ACHN (cell line): ENCODE data around the gene HSP90AB1.

Experiments used
- DNase-seq: peaks from one replicate; pipeline ENCODE4 v3.0.0-alpha.2; 2015
- in situ Hi-C: cut with HindIII; loops from 2 replicates; pipeline ENCODE4 v1.10.0; 2017; ENCODE audit warnings: low sequenced_read_pairs, low pct_ligation_motif_present, low pct_unique_long_range_greater_than_20kb

HSP90AB1 gene

DNA sequence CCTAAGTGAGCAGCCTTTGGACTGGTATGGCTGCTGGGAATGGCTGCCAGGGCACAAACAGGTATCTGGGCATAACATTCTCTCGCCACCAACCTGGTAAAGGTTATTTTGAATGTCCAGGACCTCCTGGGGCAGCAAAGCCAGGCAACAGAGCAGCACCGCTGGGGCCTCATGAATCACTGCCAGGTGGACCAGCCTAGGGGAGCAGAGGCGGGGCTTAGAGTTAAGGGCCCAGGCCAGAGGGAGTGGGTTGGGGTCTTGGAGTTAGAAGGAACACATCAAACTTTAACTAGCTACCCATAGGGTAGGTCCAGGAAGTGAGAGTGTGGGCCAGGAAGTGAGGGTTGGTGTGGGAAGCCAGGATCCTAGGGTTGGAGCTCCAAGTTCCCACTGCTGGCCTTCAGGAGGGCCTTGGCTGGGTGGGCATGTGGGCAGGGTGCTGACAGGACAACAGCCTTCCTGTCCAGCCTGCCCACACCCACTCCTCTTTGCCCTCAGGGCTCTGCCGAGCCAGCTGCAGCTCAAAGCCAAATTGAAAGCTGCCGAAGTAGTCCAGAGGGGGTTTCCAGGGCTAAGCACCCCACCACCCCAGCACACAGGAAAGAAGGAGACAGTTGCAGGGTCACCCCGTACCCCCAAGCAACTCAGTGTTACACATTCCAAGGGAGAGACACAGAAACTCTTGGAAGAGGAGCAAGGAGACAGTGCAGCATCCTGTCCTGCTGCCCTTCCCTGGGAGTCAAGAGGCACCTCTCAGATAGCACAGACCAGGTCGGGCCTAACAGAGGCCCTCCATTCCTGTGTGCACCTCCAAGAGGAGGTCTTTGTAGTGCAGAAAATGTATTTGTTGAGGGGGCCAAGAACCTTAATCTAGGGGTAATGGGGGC lies 15.8 kb downstream of the HSP90AB1 start:
- in situ Hi-C loops, result no loop called here
- no peak for DNase-seq

DNA sequence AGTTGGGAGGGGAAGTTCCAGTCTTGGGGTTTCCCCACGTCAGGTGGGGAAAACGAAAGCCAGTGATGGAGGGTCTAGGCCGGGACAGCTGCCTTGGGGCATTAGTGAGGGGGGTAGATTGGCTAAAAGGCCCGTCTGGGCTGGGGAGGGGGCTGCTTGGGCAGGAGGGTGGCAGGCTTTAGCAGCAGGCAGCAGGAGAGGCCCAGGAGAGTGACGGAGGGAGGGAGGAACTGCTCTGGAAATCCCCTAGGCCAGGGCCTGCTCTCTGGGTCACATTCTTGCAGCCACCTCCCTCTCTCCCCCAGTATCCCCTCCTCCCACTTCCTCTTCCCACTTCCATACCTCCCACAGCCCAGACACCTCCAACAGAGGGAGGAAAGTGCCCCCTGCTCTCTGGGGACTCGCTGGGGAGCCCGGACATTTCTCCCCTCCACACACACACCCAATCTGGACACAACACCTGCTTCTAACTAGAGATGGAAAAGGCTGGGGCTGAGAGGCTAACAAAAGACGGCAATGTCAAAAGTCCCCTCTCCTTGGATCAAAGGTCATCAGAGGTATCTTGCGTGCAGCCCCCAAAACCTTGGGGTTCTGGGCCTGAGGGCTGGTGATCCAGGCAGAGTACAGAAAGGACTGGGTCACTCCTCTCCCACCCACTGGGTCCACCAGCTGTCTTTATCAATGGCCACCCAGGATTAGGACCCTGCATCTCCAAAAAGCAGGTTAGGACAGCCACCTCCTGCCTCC lies 16.6 kb downstream of the HSP90AB1 start:
- in situ Hi-C loops, result no loop called here
- DNase-seq, result peak; percentile 35

DNA sequence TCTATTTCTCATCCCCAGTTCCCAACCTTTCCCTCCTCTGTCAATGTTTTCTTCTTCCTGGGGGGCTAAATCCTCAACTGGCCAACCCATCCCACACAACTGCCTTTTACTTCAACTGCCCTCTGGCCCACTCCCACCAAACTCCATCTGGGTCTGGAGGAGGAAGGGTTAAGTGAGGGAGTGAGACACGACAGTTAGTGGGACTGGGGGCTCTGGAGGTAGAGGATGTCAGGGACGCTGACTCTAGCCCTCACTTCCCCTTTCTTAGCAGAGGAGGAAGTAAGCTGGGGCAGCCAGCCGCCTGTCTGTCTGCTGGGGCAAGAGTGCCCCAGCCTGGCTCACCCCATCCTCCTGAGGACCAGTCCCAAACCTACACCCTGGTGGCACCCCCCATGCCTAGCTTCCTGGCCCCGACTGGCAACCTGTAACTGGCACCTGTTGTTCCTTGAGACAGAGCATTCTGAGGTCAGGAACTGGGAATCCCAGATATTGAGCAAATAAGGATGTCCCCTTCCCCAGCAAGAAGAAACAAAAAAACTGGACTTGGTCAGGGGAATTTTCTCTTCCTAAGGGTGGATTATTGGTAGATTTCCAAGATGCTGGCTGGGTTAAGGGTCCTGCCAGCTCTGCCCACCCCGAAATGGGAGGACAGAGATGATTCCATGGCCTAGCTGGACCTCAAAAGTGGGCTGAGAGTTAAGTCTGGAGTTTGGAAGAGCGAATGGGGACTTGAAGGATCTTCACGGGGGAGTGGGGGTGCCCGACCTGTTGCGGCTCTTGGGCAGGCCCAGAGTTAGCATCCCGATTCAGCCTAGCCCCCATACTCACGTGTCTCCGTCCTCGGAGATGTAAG lies 17.5 kb downstream of the HSP90AB1 start:
- in situ Hi-C loops, result no loop called here
- DNase-seq, result no peak

DNA sequence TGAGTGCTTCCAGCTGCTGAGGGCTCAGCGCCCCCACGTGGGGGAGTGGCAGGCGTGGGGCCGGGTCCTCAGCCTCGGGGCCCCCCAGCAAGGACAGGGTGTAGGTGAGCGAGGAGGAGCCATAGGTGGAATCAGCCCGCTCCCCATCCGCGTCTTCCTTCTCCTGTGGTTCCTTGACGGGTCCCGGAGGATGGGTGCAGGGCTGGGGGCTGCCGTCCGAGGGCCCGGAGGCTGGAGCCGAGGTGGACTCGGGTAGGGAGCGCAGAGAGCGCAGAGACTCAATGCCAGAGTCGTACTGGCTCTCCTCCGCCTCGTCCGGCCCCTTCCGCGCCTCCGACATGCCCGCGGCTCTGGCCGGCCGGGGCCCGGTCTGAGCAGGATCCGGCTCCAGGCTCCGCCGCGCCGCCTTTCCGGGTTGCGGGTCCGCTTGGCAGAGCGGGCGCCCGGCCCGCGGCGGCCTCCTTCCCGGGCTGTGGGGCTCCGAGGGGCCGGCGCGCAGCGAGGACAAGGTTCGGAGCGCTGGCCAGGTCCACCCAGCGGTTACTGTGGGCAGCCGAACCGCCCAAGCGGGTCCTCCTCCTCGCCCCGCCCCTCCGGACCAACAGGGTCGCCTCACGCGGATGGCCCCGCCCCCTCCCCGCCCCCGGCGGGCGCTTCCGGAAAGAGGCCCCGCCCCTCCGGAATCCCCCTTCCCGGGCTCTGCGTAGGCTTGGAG lies 18.3 kb downstream of the HSP90AB1 start, which contains the start of gene NFKBIE:
TSS of gene NFKBIE (minus strand) at position 545 of the 715 bp plus-strand sequence. CDS start at position 340, 205 bp downstream.
- peak; percentile 88 for DNase-seq
- in situ Hi-C loops, result no loop called here

DNA sequence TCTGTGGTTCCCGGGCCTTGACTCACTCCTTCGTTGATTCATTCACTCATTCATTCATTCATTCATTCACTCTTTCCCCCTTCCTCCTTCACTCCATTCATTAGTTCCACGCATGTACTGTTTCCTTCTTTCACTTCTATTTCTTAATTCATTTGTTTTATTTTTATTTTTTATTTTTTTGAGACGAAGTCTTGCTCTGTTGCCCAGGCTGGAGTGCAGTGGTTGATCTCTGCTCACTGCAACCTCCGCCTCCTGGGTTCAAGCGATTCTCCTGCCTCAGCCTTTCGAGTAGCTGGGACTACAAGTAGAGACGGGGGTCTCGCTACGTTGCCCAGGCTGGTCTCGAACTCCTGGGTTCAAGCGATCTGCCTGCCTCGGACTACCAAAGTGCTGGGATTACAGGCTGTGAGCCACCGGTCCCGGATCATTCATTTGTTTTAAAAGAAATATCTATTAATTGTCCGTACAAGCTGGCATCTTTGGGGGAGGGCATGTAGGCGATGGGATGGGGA lies 18.9 kb downstream of the HSP90AB1 start:
- DNase-seq, result no peak
- in situ Hi-C loops, result no loop called here

DNA sequence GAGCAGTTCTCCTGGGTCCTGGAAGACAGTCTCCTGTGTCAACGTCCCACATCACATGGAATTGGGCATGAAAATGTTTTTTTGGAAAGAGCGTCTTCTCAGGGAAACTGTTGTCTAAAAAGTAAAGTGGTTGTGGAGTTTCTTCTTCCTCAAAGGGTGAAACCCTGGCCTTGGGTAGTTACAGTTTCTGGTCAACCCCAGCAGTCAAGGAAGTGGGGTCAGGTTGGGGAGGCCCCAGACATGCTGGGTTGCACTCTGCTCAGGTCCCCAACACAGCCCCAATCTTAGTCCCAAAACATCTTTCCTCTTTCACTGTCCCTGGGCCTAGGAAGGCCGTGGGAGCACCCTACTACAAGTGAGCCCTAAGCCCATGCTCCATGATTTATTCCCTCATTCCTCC lies 19.4 kb downstream of the HSP90AB1 start:
- no peak for DNase-seq
- in situ Hi-C loops, result no loop called here

DNA sequence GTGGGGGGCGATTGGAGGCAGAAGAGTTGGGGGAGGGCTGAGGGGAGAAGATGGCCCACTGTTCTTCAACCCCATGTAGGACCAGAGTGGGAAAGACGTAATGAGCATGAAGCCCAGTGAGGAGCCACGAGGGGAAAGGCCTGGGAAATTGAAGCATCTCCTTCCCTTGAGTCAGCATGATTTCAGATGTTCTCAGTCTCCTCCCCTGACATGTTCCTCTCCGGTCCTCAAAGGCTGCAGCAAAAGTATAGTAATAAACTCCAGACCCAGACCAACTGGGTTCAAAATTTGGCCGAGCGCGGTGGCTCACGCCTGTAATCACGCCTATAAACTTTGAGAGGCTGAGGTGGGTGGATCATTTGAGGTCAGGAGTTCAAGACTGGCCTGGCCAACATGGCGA lies 20.4 kb downstream of the HSP90AB1 start:
- in situ Hi-C loops, result no loop called here
- no peak for DNase-seq

DNA sequence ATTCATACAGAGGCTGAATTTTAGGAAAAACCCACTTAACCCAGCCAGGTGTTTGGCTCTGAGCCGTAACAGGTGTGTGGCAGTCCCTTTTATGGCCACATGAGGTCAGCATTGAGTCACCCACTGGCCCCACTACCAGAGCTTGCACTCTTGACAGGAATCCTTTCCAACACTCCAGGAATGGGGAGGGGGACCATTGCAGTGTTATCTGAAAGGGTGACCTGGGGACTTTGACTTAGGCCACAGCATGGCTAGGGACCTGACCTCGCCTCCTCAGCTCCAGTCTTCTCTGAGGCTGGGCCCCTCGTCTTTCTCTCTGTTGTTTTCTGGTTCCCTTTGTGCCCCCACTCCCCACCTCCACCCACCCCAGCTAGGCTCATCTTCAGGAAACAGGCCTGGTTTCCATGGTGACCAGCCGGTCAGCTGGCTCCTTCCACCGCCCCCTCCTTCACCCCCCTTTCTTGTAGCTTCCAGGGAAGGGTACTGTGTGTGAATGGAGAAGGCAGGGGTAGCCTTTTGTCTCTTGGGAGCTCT lies 21.3 kb downstream of the HSP90AB1 start:
- in situ Hi-C loops, result no loop called here
- DNase-seq, result peak; percentile 50

DNA sequence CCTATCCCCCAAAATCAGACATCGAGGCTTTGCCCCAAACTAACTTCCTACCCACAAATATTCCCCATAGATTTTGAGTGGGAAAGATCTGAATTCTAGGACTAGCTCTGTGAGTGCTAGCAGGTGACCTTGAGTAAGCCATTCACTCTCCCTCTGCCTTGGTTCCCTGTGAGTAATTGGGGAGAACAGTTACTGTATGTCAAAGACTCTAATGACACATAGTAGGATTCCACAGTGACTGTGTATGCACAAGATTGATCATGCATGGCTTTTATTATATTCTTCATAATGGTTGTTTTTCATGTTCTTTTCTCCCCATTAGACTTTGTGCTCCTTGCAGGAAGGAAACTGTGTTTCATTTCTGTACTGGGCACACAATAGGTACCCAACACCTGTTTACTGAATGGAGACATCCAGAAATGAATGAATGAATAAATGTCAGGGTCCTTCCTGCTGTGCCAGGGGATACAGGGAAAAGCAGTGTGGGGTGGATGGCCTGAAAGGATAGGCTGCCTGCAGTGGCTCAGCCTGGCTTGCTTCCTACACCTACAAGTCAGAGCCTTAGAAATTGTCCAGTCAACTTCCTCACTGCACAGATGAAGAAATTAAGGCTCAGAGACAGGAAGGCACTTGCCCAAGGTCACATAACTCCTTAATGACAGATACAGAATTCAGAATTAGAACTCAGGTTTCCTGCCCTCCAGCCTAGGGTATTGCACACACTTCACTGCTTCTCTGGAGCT lies 22.4 kb downstream of the HSP90AB1 start:
- in situ Hi-C loops, result no loop called here

DNA sequence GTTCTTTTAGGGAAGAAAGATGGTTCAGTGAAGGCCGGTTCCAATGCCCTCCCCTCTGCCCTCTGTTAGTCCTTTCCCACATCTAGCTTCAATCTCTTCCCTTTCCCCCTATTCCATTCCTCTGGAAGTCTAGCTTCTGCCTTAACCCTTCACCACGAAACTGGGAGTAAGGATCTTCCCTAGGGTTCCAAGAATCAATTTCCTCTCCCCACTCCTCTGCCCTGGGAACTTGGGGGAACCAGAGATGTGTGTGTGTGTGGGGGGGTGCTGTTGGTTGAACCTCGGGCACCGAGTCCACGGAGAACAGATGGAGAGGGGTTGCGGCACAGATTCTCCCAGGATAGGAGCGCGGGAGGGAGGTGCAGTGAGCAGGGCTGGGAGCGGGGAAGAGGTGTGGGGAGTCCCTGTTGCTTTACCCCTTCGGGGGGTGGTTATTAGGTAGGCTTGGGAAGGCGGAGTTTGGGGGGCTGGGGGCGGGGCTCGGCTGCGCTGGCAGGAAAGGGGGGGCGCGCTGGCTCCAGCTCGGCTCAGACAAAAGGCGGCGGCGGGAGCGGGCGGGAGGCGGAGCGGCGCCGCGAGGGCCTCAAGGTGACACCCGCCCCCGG lies 23.1 kb downstream of the HSP90AB1 start, which contains the start of gene TMEM151B:
TSS of gene TMEM151B (plus strand) at position 530 of the 605 bp plus-strand sequence. CDS start 293 bp downstream, outside the sequence.
- in situ Hi-C loops, result no loop called here
- DNase-seq, result no peak

More for the DNA sequence above, 22.4 kb downstream of the HSP90AB1 start:
- no peak for DNase-seq

DNA sequence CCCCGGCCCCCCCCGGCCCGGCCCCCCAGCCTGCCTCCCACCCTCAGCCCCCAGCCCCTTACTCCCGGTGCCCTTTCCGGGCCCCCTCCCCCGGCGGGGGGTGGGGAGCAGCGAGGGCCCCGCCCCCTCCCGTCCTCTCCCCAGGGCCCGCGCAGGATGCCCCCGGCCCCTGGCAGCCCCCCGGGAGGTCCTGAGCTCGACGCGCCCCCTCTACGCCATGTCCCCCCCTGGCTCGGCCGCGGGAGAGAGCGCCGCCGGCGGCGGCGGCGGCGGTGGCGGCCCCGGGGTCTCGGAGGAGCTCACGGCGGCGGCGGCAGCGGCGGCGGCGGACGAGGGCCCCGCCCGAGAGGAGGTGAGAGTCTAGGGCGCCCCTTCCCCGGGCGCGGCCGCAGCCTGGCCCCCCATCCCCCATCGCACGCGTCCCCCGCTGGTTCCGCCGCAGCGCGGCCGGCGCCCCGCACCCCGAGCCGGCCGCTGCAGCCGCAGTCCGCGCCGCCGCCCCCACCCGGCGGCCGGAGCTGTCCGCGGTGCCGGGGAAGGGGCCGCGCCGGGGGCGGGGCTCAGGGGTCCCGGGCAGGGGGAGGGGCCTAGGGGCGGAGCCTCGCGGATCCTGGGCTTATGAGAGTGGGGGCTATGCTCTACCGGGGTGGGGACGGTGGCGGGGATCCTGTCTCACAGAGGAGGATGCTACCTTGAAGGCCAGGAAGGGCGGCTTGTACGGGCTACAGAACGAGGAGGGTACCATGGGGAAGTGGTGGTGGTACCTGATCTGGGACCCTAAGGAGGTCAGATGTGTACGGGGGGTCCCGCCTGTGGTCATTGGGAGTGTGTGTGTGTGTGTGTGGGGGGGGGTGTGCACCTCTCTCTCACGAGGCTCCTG lies 23.9 kb downstream of the HSP90AB1 start:
- DNase-seq, result no peak
- in situ Hi-C loops, result no loop called here

DNA sequence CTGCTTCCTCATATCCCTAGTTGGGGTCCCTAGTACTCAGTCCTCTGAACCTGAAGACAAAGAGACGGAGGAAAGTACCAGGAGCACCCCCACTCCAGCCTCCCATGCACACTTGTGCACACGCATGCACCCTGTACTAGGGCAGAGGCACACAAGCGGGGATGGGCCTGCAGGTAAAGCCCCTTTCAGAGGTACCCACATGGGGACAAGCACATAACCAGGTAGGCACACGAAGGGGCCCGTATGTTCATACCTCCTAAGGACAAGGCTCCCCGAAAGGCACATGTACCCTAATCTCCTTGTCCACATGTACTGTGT lies 24.5 kb downstream of the HSP90AB1 start:
- in situ Hi-C loops, result no loop called here
- no peak for DNase-seq

DNA sequence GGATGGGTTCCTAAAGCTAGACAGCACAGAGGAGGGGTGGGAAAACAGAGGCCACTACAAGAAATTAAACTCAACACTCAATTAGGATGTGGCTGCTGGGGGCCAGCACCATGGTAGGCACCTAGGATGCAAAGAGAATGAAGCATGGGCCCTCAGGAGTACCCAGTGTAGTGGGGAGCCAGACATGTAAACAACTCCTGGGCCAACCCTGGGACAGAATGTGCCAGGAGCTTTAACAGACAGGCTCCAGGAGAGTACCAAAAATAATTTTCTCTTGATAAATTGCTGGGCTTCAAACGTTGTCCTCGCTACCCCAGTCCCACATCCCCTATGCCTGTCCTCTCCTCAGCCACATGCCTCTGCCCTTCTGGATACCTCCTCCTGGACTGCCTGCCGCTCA lies 25.0 kb downstream of the HSP90AB1 start:
- no peak for DNase-seq
- in situ Hi-C loops, result no loop called here

DNA sequence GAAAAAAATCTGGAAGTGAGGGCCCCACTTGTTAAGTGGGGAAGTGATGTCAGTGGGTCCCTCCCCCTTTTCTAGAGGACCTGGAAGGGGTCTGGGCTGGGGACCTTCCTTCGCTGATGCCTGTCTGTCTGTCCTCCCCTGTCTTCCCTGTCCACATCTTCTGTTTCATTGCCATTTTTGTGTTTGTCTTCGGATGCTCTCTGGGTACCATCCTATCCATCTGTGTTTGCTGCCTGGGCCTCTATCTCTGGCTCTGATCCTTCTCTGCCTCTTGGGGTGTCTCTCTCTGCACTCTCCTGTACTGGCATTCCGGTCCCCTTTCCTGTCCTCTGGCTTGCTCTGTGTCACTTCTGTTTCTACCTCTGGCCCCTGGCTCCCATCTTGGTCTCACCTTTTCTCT lies 25.6 kb downstream of the HSP90AB1 start:
- DNase-seq, result no peak
- in situ Hi-C loops, result no loop called here

DNA sequence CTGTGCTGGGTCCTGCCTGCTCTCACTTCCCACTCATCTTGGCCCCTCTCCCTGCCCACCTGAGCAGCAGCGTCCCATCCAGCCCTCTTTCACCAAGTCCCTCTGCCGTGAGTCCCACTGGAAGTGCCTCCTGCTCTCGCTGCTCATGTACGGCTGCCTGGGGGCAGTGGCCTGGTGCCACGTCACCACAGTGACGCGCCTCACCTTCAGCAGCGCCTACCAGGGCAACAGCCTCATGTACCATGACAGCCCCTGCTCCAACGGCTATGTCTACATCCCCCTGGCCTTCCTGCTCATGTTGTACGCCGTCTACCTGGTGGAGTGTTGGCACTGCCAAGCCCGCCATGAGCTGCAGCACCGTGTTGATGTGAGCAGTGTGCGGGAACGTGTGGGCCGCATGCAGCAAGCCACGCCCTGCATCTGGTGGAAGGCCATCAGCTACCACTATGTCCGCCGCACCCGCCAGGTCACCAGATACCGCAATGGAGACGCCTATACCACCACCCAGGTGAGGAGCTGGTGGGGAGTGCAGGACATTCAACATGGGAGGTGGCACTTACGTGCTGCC lies 26.2 kb downstream of the HSP90AB1 start:
- no peak for DNase-seq
- in situ Hi-C loops, result no loop called here

DNA sequence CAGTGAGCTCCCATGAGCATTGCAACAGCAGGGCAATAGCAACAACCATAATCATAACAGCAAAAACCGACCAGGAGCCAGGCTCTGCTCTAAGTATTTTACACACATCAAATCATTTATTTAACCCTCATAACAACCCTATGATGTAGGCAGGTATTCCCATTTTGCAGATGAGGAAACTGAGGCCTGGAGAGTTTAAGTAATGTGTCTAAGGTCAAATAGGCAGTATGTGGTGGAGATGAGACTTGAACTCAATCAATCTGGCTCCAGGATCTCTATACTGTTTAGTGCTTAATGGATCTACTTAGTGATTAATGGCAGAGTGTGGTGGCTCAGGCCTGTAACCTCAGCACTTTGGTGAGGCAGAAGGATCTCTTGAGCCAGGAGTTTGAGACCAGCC lies 26.7 kb downstream of the HSP90AB1 start:
- in situ Hi-C loops, result no loop called here
- no peak for DNase-seq
